GM23248 (cell line): ENCODE data around the gene SLC25A10. TPM values are rescaled to one million over a fixed set of nuclear protein-coding genes. Genes with fewer than 3 reads are reported as not detected.

Experiments used
- DNase-seq: peaks from one replicate; pipeline ENCODE4 v3.0.0-alpha.2; 2015
- H2AFZ ChIP-seq: fragments of 200-600 bp; sonication (generic); 2 replicates; pipeline ENCODE4 v1.6.1; 2016; ENCODE audit warnings: antibody characterized with exemption
- H3F3A ChIP-seq: fragments of 200-600 bp; sonication (generic); 2 replicates; pipeline ENCODE4 v1.6.1; 2016; ENCODE audit warnings: mild to moderate bottlenecking, antibody characterized with exemption, mixed run types; ENCODE audit not compliant: insufficient read depth
- H3K27ac ChIP-seq: fragments of 200-600 bp; sonication (generic); 2 replicates; pipeline ENCODE4 v1.5.1; 2016; ENCODE audit warnings: mild to moderate bottlenecking
- H3K27me3 ChIP-seq: fragments of 200-600 bp; sonication (generic); replicated peaks from 2 replicates; pipeline ENCODE4 v1.6.1; 2016; ENCODE audit warnings: mild to moderate bottlenecking; ENCODE audit not compliant: insufficient read depth
- H3K36me3 ChIP-seq: fragments of 200-600 bp; sonication (generic); 2 replicates; pipeline ENCODE4 v1.6.1; 2016; ENCODE audit warnings: low read depth, mild to moderate bottlenecking
- H3K4me1 ChIP-seq: fragments of 200-600 bp; sonication (generic); 2 replicates; pipeline ENCODE4 v1.6.1; 2016; ENCODE audit warnings: mild to moderate bottlenecking; ENCODE audit not compliant: insufficient read depth
- H3K4me2 ChIP-seq: fragments of 200-600 bp; sonication (generic); one replicate; pipeline ENCODE4 v1.6.1; 2016; ENCODE audit warnings: mild to moderate bottlenecking; ENCODE audit not compliant: unreplicated experiment
- H3K4me3 ChIP-seq: fragments of 200-600 bp; sonication (generic); 2 replicates; pipeline ENCODE4 v1.5.1; 2016; ENCODE audit warnings: mild to moderate bottlenecking
- H3K79me2 ChIP-seq: fragments of 200-600 bp; sonication (generic); 2 replicates; pipeline ENCODE4 v1.6.1; 2016; ENCODE audit warnings: mild to moderate bottlenecking; ENCODE audit not compliant: insufficient read depth
- H3K9ac ChIP-seq: fragments of 200-600 bp; sonication (generic); 2 replicates; pipeline ENCODE4 v1.6.1; 2016; ENCODE audit warnings: mild to moderate bottlenecking
- H3K9me2 ChIP-seq: fragments of 200-600 bp; sonication (generic); 2 replicates; pipeline ENCODE4 v1.6.1; 2016; ENCODE audit warnings: mixed run types, mild to moderate bottlenecking, moderate library complexity; ENCODE audit not compliant: insufficient read depth
- H3K9me3 ChIP-seq: fragments of 200-600 bp; sonication (generic); one replicate; pipeline ENCODE4 v1.6.1; 2017; ENCODE audit warnings: low read depth
- H4K20me1 ChIP-seq: fragments of 200-600 bp; sonication (generic); 2 replicates; pipeline ENCODE4 v1.6.0; 2016; ENCODE audit not compliant: insufficient read depth
- EZH2 ChIP-seq: fragments of 200-600 bp; sonication (generic); IDR thresholded peaks from 2 replicates; pipeline ENCODE4 v1.6.1; 2018; ENCODE audit warnings: antibody characterized with exemption, mild to moderate bottlenecking; ENCODE audit not compliant: insufficient read depth, poor library complexity, severe bottlenecking
- EZH2phosphoT487 ChIP-seq: fragments of 200-600 bp; sonication (generic); IDR thresholded peaks from 2 replicates; pipeline ENCODE4 v1.6.1; 2018; ENCODE audit warnings: antibody characterized with exemption, moderate library complexity, mild to moderate bottlenecking, low read depth; ENCODE audit not compliant: insufficient read depth
- WGBS, 2 experiments: methylation state at CpG; one replicate each; pipeline ENCODE4 v1.1.6; 2015 to 2017; ENCODE audit warnings: low lambda C conversion rate in 2 of 2, low coverage in 1 of 2; ENCODE audit errors: missing lambda C conversion rate in 2 of 2; 5-methylcytosine and 5-hydroxymethylcytosine counted together
- in situ Hi-C: fragments of 300-500 bp; cut with MboI; formaldehyde crosslinking; loops from 2 replicates; pipeline ENCODE4 v1.15.0; 2020
- polyA plus RNA-seq: library from polyadenylated mRNA; unstranded; fragments of >200 nt; fragmentation: Nextera tagmentation; extraction: Ambion mirVana; gene quantifications from 2 replicates; pipeline ENCODE4 v1.2.1, GENCODE V29; 2016
- total RNA-seq: library from RNA; depleted of rRNA; stranded (reverse); fragments of >200 nt; shearing (Covaris generic); gene quantifications from 2 replicates; pipeline ENCODE4 v1.2.3, GENCODE V29; 2014

Gene SLC25A10
- total and polyA plus RNA-seq, 2 experiments from 2014 or later, result 12.5 to 16.9 TPM

DNA sequence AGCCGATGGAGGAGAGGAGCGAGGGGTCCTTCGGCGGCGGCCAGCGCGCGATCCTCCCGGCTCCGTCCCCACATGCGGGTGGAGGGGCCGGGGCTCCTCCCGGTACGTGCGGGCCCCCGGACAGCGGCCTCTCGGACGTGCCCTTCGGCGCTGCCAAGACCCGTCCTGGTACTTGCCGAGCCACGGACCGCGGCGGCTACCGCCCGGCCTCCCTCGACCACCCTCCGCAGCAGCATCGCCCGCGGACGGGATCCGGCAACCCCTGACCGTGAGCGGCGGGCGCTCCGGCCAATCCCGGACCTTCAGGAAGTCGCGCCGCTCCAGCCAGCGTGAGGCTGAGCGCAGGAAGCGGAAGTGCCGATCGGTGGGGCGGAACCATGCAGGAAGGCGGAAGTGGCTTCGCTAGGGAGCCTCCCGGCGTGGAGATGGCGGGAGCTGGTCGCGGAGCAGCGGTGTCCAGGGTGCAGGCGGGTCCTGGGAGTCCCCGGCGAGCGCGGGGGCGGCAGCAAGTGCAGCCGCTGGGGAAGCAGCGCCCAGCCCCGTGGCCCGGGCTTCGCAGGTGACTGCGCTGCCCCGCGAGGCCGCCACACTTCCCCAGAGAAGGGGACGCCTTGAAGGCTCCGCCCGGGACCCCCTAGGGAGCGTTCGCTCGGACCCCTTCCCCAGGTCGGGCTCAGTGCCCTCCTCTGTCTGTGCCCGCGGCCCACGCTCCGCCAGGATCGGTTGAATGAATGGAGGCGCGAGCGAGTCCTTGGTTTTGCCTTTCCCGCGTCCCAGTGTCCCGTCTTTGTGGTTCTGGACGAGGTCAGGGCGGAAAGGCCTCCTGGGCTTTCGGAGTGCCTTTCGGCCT, 45.5 kb upstream of the SLC25A10 start, which contains the start of the genes CCDC137 and OXLD1:
TSS of gene CCDC137 (plus strand) at position 396 of the 850 bp plus-strand sequence. CDS start at position 426, 30 bp downstream.
TSS of gene OXLD1 (minus strand) at position 264 of the 850 bp plus-strand sequence. CDS start at position 236, 28 bp downstream.
- Histone ChIP-seq H2AFZ (peak within 1 kb of the TSS; percentile 76), H3K27me3 (no peaks in the 10 kb centered on the region), H3K4me3 (peak within 1 kb of the TSS; percentile 88), H3K79me2 (peaks cover 55% of the 10 kb centered on the region), H3K4me2 (peak within 1 kb of the TSS; percentile 84), H4K20me1 (no peaks in the 10 kb centered on the region), H3K27ac (peak within 1 kb of the TSS; percentile 45), H3K9me3 (no peaks in the 10 kb centered on the region), H3K36me3 (no peaks in the 10 kb centered on the region; the same call in 1 of the 2 replicates), H3F3A (no peaks in the 10 kb centered on the region), H3K9ac (peak within 1 kb of the TSS; percentile 86), H3K9me2 (no peaks in the 10 kb centered on the region), H3K4me1 (peaks cover 14% of the 10 kb centered on the region)
- 1 to 2% methylated on average over 69 to 93 of the region's 96 CpGs for WGBS, 2 experiments
- TF ChIP-seq EZH2 (no peak), EZH2phosphoT487 (no peak)
- in situ Hi-C loops, result no loop called here
- peak; percentile 99 for DNase-seq

DNA sequence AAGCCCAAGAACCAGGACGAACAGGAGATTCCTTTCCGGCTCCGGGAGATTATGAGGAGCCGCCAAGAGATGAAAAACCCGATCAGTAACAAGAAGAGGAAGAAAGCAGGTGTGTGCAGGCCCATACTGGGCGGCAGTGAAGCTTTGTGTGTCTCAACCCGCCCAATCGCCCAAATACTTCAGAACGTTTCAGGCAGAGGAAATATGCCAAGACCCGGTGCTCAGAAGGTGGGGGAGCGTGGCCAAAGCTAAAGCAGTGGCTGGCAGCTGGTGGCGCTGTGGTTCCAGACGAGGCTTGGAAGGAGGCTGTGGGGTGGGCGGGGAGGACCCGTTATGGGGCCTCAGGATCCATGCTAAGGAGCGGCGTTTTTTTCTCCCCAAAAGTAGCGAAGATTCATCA, 44.3 kb upstream of the SLC25A10 start:
- WGBS, 2 experiments, result 79 to 83% methylated on average over 16 to 18 of the region's 18 CpGs
- Histone ChIP-seq H3K4me3 (peak overlapping the region; percentile 88), H3K4me2 (peak overlapping the region; percentile 84)

DNA sequence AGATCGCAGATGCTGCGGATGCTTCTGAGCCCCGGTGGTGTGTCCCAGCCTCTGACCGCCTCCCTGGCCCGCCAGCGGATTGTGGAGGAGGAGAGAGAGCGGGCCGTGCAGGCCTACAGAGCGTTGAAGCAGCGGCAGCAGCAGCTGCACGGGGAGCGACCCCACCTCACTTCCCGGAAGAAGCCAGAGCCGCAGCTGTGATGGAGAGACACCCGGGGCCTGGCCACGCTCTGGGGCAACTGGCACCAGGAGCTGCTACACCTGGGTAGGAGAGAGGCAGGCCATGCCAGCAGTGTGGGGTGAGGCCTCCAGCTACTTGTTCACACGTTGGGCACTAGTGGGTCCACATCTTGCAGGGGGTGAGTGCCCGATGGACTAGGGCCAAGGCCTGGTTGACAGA, 39.6 kb upstream of the SLC25A10 start:
- Histone ChIP-seq H3K27me3 (no peaks in the 10 kb centered on the region), H3K4me1 (peaks cover 4% of the 10 kb centered on the region; the same call in 1 of the 2 replicates), H3K36me3 (no peaks in the 10 kb centered on the region; the same call in 1 of the 2 replicates), H3F3A (0 out of 2 replicates have a peak, but pooled peaks cover 9% of the 10 kb centered on the region), H3K9me2 (no peaks in the 10 kb centered on the region), H3K9me3 (no peaks in the 10 kb centered on the region), H3K4me3 (no peak overlapping the region), H4K20me1 (no peaks in the 10 kb centered on the region), H3K79me2 (peaks cover 48% of the 10 kb centered on the region), H2AFZ (no peak overlapping the region), H3K4me2 (no peak overlapping the region), H3K9ac (no peak overlapping the region), H3K27ac (no peak overlapping the region)
- in situ Hi-C loops, result no loop called here
- DNase-seq, result no peak
- 83 to 90% methylated on average over 17 to 18 of the region's 18 CpGs for WGBS, 2 experiments
- TF ChIP-seq EZH2phosphoT487, result no peak
- TF ChIP-seq EZH2, result no peak

More for the DNA sequence above, 44.3 kb upstream of the SLC25A10 start:
- TF ChIP-seq EZH2phosphoT487, result no peak
- no peak for TF ChIP-seq EZH2
- H4K20me1 ChIP-seq, result no peaks in the 10 kb centered on the region
- H3K4me1 ChIP-seq, result peaks cover 14% of the 10 kb centered on the region
- H3K36me3 ChIP-seq, result no peaks in the 10 kb centered on the region; the same call in 1 of the 2 replicates
- peaks cover 55% of the 10 kb centered on the region for H3K79me2 ChIP-seq
- in situ Hi-C loops, result no loop called here
- no peak overlapping the region for H3K9ac ChIP-seq
- peak; percentile 19 for DNase-seq
- H3K9me3 ChIP-seq, result no peaks in the 10 kb centered on the region
- H3K27ac ChIP-seq, result no peak overlapping the region
- H2AFZ ChIP-seq, result no peak overlapping the region
- H3F3A ChIP-seq, result no peaks in the 10 kb centered on the region
- no peaks in the 10 kb centered on the region for H3K9me2 ChIP-seq
- no peaks in the 10 kb centered on the region for H3K27me3 ChIP-seq

DNA sequence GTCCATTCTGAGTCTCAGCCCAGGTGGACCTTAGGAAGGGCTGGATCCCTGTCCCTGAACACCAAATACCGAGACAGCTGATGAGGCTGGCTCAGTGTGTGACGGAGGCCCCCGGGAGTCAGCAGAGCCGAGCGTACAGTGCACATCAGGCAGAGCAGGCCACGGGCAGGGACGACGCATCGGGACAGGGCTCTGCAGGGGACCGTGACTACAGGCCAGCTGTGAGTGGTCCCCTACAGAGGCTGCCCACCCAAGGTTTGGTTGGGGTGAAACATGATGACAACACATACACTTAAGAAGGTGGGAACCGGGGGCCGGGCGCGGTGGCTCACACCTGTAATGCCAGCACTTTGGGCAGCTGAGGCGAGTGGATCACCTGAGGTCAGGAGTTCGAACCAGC, 39.1 kb upstream of the SLC25A10 start:
- Histone ChIP-seq H3K9me3 (no peaks in the 10 kb centered on the region), H3K79me2 (peaks cover 48% of the 10 kb centered on the region), H3K4me1 (no peaks in the 10 kb centered on the region), H3K9ac (no peak overlapping the region), H2AFZ (no peak overlapping the region), H3K27me3 (no peaks in the 10 kb centered on the region), H3F3A (0 out of 2 replicates have a peak, but pooled peaks cover 9% of the 10 kb centered on the region), H4K20me1 (no peaks in the 10 kb centered on the region), H3K36me3 (no peaks in the 10 kb centered on the region; the same call in 1 of the 2 replicates), H3K9me2 (no peaks in the 10 kb centered on the region), H3K4me3 (no peak overlapping the region), H3K27ac (no peak overlapping the region), H3K4me2 (no peak overlapping the region)
- TF ChIP-seq EZH2, result no peak
- TF ChIP-seq EZH2phosphoT487, result no peak
- DNase-seq, result no peak
- in situ Hi-C loops, result no loop called here
- 87 to 93% methylated on average over 16 of the region's 16 CpGs for WGBS, 2 experiments
